GM12878 (cell line): ENCODE results near the gene SIM1. TPM values are rescaled to one million over a fixed set of nuclear protein-coding genes. Genes with fewer than 3 reads are reported as not detected.
A peak's percentile ranks its signal among the peaks of the same experiment; 100 is the strongest.

Experiments used
- ATAC-seq: fragments of 200-7000 bp; cut with Tn5 transposase; 3 replicates; pipeline ENCODE4 v1.9.1; 2020; ENCODE audit warnings: mild to moderate bottlenecking, moderate library complexity
- BruUV-seq: library from RNA; stranded (reverse); fragments of 400-500 nt; replicated peaks from 2 replicates; lab custom pipeline; 2021; lab: Mats Ljungman, UMichigan
- CTCF ChIA-PET: fragments of 300-600 bp; sonication (Branson Sonifier 250); formaldehyde crosslinking; extraction: SDS; loops from one replicate; lab custom pipeline; 2021; ENCODE audit warnings: inconsistent platforms; lab: Yijun Ruan, JAX
- POLR2A ChIA-PET: fragments of 350-600 bp; formaldehyde crosslinking; extraction: SDS; loops from one replicate; lab custom pipeline; 2021; ENCODE audit warnings: inconsistent platforms; lab: Charles Lee
- RAD21 ChIA-PET: fragments of 300-600 bp; sonication (Branson Sonifier 250); formaldehyde crosslinking; loops from one replicate; lab custom pipeline; 2023; ENCODE audit warnings: antibody characterized with exemption; ENCODE audit not compliant: unreplicated experiment; lab: Charles Lee
- SMC1A ChIA-PET: fragments of 300-600 bp; sonication (Branson Sonifier 250); formaldehyde crosslinking; loops from one replicate; lab custom pipeline; 2023; ENCODE audit not compliant: unreplicated experiment, uncharacterized antibody; lab: Charles Lee
- DNase-seq: peaks from one replicate; pipeline ENCODE4 v3.0.0-alpha.2; 2011; ENCODE audit warnings: low read depth, low spot score
- FAIRE-seq: peaks from 3 replicates; lab custom pipeline; 2011; peaks lifted over from hg19 to GRCh38; lab: Jason Lieb, UNC
- H2AFZ ChIP-seq: 2 replicates; pipeline ENCODE4 v1.6.0; 2011; ENCODE audit warnings: low read depth, low read length, control low read depth; ENCODE audit not compliant: control insufficient read depth
- H3K27ac ChIP-seq: 2 replicates; pipeline ENCODE4 v1.5.1; 2011; ENCODE audit warnings: control low read depth; ENCODE audit not compliant: control insufficient read depth, insufficient read depth
- H3K27me3 ChIP-seq, 2 experiments: replicated peaks in 1 of 2; 2 replicates each; pipeline versions ENCODE4 v1.6.0 to v1.6.1; 2011; ENCODE audit warnings: low read length in 1 of 2; ENCODE audit not compliant: control insufficient read depth in 2 of 2, insufficient read depth in 2 of 2
- H3K36me3 ChIP-seq, 2 experiments: 2 replicates each; pipeline ENCODE4 v1.5.1; 2011; ENCODE audit warnings: low read length in 1 of 2; ENCODE audit not compliant: control insufficient read depth in 2 of 2, insufficient read depth in 2 of 2
- H3K4me1 ChIP-seq: 2 replicates; pipeline ENCODE4 v1.6.1; 2011; ENCODE audit warnings: mild to moderate bottlenecking, low read length, moderate library complexity, mixed read lengths; ENCODE audit not compliant: control insufficient read depth, insufficient read depth
- H3K4me2 ChIP-seq: 2 replicates; pipeline ENCODE4 v1.6.0; 2011; ENCODE audit warnings: control low read depth; ENCODE audit not compliant: control insufficient read depth, insufficient read depth
- H3K4me3 ChIP-seq: fragments of 200-600 bp; sonication (generic); 2 replicates; pipeline ENCODE4 v1.5.1; 2016
- H3K79me2 ChIP-seq: 2 replicates; pipeline ENCODE4 v1.6.0; 2011; ENCODE audit warnings: low read length; ENCODE audit not compliant: control insufficient read depth, insufficient read depth
- H3K9ac ChIP-seq: 2 replicates; pipeline ENCODE4 v1.8.0; 2011; ENCODE audit warnings: low read length, control low read depth, mixed read lengths; ENCODE audit not compliant: control insufficient read depth, insufficient read depth
- H3K9me3 ChIP-seq: replicated peaks from 3 replicates; pipeline ENCODE4 v1.5.1; 2011; ENCODE audit warnings: mild to moderate bottlenecking, low read length; ENCODE audit not compliant: control insufficient read depth, insufficient read depth
- H4K20me1 ChIP-seq: 2 replicates; pipeline ENCODE4 v1.6.0; 2011; ENCODE audit not compliant: control insufficient read depth, insufficient read depth
- ASH2L ChIP-seq: fragments of 300-600, 200-600 bp; sonication (generic); IDR thresholded peaks from 2 replicates; pipeline ENCODE4 v1.6.1; 2017; ENCODE audit warnings: low read depth, mild to moderate bottlenecking, borderline replicate concordance
- IRF3 ChIP-seq: fragments of 450-650 bp; IDR thresholded peaks from 2 replicates; pipeline ENCODE4 v1.6.1; 2014; ENCODE audit warnings: mild to moderate bottlenecking
- MEF2B ChIP-seq: fragments of 450-650 bp; IDR thresholded peaks from 2 replicates; pipeline ENCODE4 v1.6.1; 2018; ENCODE audit warnings: mild to moderate bottlenecking, moderate library complexity; ENCODE audit not compliant: partially characterized antibody, poor library complexity, severe bottlenecking
- MTA2 ChIP-seq: fragments of 450-650 bp; IDR thresholded peaks from 2 replicates; pipeline ENCODE4 v1.6.1; 2016; ENCODE audit warnings: low read depth, mild to moderate bottlenecking, moderate library complexity
- ZNF207 ChIP-seq: fragments of 450-650 bp; IDR thresholded peaks from 2 replicates; pipeline ENCODE4 v1.6.1; 2014; ENCODE audit warnings: antibody characterized with exemption, mild to moderate bottlenecking, borderline replicate concordance
- ZNF217 ChIP-seq: fragments of 450-650 bp; IDR thresholded peaks from 2 replicates; pipeline ENCODE4 v1.6.1; 2017; ENCODE audit warnings: antibody characterized with exemption, mild to moderate bottlenecking
- ZNF274 ChIP-seq: IDR thresholded peaks from one replicate; pipeline ENCODE4 v1.8.0; 2011; ENCODE audit not compliant: insufficient read length, insufficient read depth
- ZNF622 ChIP-seq: fragments of 450-650 bp; IDR thresholded peaks from 2 replicates; pipeline ENCODE4 v1.6.1; 2017; ENCODE audit warnings: mild to moderate bottlenecking, inconsistent platforms
- WGBS: methylation state at CpG from one replicate; pipeline ENCODE4 v1.1.6; 2016; ENCODE audit warnings: low lambda C conversion rate; ENCODE audit not compliant: insufficient replicate concordance, insufficient coverage; ENCODE audit errors: missing lambda C conversion rate; 5-methylcytosine and 5-hydroxymethylcytosine counted together
- in situ Hi-C: fragments of 300-500 bp; cut with MboI; formaldehyde crosslinking; loops from 9 replicates; pipeline ENCODE4 v1.14.3; 2018; ENCODE audit warnings: mixed read lengths
- intact Hi-C: fragments of 100-400 bp; cut with micrococcal nuclease; formaldehyde crosslinking; loops from one replicate; pipeline ENCODE4 v1.14.2; 2022; ENCODE audit not compliant: unreplicated experiment
- polyA plus RNA-seq, 11 experiments: library from polyadenylated mRNA; depleted of rRNA in 4 of 11; unstranded in 6 of 11; stranded (reverse) in 5 of 11; fragments of >200 nt; fragmentation: Nextera tagmentation in 4 of 11; fragmentation: Illumina TruSeq in 1 of 11; extraction: Ambion mirVana in 4 of 11; extraction: Trizol in 1 of 11; gene quantifications; 1 replicate in 1 of 11; 2 replicates in 10 of 11; pipeline versions ENCODE4 v1.2.1 to v1.2.3, GENCODE V29; 2011 to 2016; ENCODE audit warnings: inconsistent platforms in 2 of 11, missing spikeins in 2 of 11, low read depth in 1 of 11
- total RNA-seq, 4 experiments: library from RNA; depleted of rRNA in 3 of 4; stranded (reverse); fragments of >200 nt in 3 of 4; fragmentation: Illumina TruSeq in 1 of 4; extraction: Trizol in 1 of 4; gene quantifications; 2 replicates each; pipeline versions ENCODE4 v1.2.1 to v1.2.3, GENCODE V29; 2013 to 2021

The SIM1 gene
- total and polyA plus RNA-seq, 10 of the 15 experiments (the other 5 are each of a cell fraction or from before 2014, with no cell fraction given), result not detected

GRCh38 chr6:100339574-100340255 lies 125.0 kb downstream of the SIM1 start:
- no peak for TF ChIP-seq ASH2L
- TF ChIP-seq ZNF622, result no peak
- no peak for TF ChIP-seq ZNF274
- no peak for TF ChIP-seq ZNF207
- TF ChIP-seq IRF3, result no peak
- ATAC-seq, result no peak
- H3K79me2 ChIP-seq, result no peaks in the 10 kb centered on the region
- CTCF ChIA-PET, result interaction anchor here (0.6 to 2.0 kb wide), 3 partner anchors 66 to 223 kb away, joined by 3 to 5 read pairs (median 3); no protein-coding TSS in a partner anchor
- SMC1A ChIA-PET, result no interaction called here
- no peak for FAIRE-seq
- H3K9me3 ChIP-seq, result no peaks in the 10 kb centered on the region
- no peak overlapping the region for H3K4me2 ChIP-seq
- BruUV-seq, result no TSS peak
- no peak for DNase-seq
- H3K9ac ChIP-seq, result no peak overlapping the region
- no peaks in the 10 kb centered on the region for H3K27me3 ChIP-seq
- RAD21 ChIA-PET, result no interaction called here
- H3K4me1 ChIP-seq, result no peaks in the 10 kb centered on the region
- H2AFZ ChIP-seq, result no peak overlapping the region
- H4K20me1 ChIP-seq, result no peaks in the 10 kb centered on the region
- WGBS, result 62% methylated on average over 4 of the region's 4 CpGs
- no peaks in the 10 kb centered on the region for H3K36me3 ChIP-seq
- intact Hi-C loops (no loop called here), in situ Hi-C loops (no loop called here)
- no peak overlapping the region for H3K27ac ChIP-seq
- POLR2A ChIA-PET, result no interaction called here
- no peak overlapping the region for H3K4me3 ChIP-seq

- no peak for DNase-seq
- POLR2A ChIA-PET, result no interaction called here
Measured at GRCh38 chr6:100338090-100338489, 126.6 kb downstream of the SIM1 start.

More at GRCh38 chr6:100338090-100338489, 126.6 kb downstream of the SIM1 start:
- intact Hi-C loops, result no loop called here
- no peak overlapping the region for H3K4me3 ChIP-seq
- H3K4me1 ChIP-seq, result no peaks in the 10 kb centered on the region
- ChIA-PET CTCF (interaction anchor here (0.9 to 2.0 kb wide), 2 partner anchors 123 to 221 kb away, joined by 3 to 5 read pairs; no protein-coding TSS in a partner anchor), SMC1A (interaction anchor here (1.3 to 1.9 kb wide), 2 partner anchors 9 to 137 kb away, joined by 3 to 6 read pairs; no protein-coding TSS in a partner anchor), RAD21 (interaction anchor here (1.2 kb wide), 1 partner anchor 9 kb away, joined by 4 read pairs; no protein-coding TSS in a partner anchor)
- no TSS peak for BruUV-seq
- peak; percentile 34 for TF ChIP-seq MEF2B
- TF ChIP-seq ZNF217, result 0 out of 2 replicates have a peak, but pooled peaks have one; percentile 28
- no peak for TF ChIP-seq ZNF207
- peak; percentile 49; the same call in 1 of the 2 replicates for TF ChIP-seq MTA2
- FAIRE-seq (no peak), ATAC-seq (peak; percentile 70)
- H2AFZ ChIP-seq, result no peak overlapping the region
- H3K9ac ChIP-seq, result no peak overlapping the region
- no peaks in the 10 kb centered on the region for H3K27me3 ChIP-seq
- no peak overlapping the region for H3K4me2 ChIP-seq
- in situ Hi-C loops, result no loop called here
- H3K79me2 ChIP-seq, result no peaks in the 10 kb centered on the region
- no peaks in the 10 kb centered on the region for H3K9me3 ChIP-seq
- no peaks in the 10 kb centered on the region for H3K36me3 ChIP-seq
- H4K20me1 ChIP-seq, result no peaks in the 10 kb centered on the region
- WGBS, result 0% methylated on average over 2 of the region's 2 CpGs
- no peak overlapping the region for H3K27ac ChIP-seq
